Stromal cell of bone marrow (primary cell): Measurements from ENCODE around the gene VPS9D1.

Source experiments
- DNase-seq: peaks from one replicate; pipeline ENCODE4 v3.0.0-alpha.2; 2012; ENCODE audit warnings: low read depth

The VPS9D1 gene

DNA sequence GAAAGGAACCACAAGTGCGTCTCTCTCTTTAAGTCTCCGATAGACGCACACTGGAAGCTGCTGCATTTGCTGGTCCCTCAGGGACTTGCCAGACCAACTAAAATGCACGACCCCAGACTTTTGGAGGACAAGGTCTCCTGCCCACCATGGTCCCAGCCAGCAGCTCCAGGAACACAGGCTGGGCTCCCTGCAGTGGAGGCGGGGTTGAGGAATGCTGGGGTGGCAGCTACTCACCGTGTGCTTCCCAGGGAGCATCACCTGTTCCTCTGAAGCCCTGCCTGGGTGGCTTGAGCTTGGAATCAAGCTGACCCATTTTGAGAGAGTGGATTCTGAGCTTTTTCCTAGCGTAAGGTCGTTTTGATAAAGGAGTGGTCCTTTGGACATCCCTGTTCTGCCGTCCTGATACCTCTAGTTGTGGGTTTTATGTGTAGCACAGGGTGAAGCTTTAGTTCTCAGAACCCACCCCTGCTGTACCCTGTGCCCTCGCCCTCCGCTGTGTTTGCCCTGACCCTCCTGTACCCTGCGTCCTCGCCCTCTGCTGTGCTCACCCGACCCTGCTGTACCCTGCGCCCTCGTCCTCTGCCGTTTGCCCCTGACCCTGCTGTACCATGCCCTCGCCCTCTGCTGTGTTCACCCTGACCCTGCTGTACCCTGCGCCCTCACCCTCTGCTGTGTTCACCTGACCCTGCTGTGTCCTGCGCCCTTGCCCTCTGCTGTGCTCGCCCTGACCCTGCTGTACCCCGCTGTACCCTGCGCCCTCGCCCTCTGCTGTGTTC lies 11.6 kb upstream of the VPS9D1 start:
- no peak for DNase-seq

DNA sequence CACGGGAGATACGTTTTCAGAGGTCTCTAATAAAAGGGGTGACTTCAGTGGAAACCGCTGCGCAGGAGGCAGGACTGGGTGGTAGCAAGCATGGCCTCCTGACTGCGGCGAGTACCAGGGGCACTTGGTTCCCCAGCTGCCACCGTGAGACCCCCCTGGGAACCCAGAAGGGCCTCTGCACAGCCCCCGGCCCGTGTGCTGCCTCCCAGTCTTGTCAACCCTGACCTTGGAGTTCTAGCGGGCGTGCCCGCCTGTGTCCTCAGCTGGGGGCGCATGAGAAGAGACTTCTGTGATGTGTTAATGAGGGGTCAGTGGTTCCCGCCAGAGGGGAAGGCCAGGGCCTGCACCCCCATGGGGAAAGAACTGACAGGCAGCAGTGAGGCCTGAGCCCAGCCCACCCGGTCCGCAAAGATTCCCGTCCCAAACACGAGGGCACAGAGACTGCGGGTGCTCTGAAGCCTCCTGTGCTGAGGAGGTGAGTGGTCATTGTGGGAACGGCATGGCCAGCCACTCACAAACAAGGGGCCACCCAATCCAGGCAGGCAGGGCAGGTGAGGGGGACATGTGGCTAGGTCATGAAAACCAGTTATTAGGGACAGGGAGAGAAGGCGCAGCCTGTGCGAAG lies 10.0 kb upstream of the VPS9D1 start:
- DNase-seq, result no peak

- DNase-seq, result no peak
Measured at GRCh38 chr16:89729863-89730593, 9.3 kb upstream of the VPS9D1 start.

- DNase-seq, result no peak
Measured at GRCh38 chr16:89729293-89729692, 8.6 kb upstream of the VPS9D1 start.

DNA sequence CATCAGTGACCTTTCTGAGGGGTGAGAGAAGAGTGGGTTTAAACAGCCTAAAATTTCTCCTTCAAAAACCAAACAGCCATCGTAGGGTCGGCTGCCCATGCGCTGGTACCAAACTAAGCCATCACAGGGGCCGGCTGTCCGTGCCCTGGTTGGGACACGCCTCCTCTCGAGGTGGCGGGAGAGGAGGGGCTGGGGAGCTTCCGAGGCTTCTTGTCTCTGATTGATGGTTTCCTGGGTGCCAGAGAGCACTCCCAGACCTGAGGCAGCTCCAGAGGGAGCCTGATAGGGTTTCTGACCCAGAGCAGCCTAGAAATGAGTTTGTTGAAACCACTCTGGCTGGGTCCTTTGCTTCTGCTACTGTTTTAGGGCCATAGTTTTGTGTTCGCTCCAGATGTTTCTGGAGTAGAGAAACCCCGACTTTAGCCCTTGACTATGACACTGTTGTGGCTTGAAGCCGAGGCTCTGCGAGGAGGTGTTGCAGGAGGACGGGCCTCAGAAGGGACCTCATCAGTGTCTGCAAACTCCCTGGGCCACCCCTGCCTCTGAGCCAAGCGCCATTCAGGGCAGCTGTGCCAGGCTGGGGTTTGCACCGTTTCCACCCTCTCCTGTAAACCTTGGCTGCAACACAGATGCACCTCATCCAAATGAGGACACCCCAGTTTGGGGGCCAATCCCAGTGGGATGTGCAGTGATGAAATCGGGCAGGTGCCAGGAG lies 6.9 kb upstream of the VPS9D1 start:
- DNase-seq, result no peak

- DNase-seq, result no peak
Measured at GRCh38 chr16:89723279-89724250, 2.9 kb upstream of the VPS9D1 start.

- no peak for DNase-seq
Measured at GRCh38 chr16:89722392-89723278, 1.9 kb upstream of the VPS9D1 start.

DNA sequence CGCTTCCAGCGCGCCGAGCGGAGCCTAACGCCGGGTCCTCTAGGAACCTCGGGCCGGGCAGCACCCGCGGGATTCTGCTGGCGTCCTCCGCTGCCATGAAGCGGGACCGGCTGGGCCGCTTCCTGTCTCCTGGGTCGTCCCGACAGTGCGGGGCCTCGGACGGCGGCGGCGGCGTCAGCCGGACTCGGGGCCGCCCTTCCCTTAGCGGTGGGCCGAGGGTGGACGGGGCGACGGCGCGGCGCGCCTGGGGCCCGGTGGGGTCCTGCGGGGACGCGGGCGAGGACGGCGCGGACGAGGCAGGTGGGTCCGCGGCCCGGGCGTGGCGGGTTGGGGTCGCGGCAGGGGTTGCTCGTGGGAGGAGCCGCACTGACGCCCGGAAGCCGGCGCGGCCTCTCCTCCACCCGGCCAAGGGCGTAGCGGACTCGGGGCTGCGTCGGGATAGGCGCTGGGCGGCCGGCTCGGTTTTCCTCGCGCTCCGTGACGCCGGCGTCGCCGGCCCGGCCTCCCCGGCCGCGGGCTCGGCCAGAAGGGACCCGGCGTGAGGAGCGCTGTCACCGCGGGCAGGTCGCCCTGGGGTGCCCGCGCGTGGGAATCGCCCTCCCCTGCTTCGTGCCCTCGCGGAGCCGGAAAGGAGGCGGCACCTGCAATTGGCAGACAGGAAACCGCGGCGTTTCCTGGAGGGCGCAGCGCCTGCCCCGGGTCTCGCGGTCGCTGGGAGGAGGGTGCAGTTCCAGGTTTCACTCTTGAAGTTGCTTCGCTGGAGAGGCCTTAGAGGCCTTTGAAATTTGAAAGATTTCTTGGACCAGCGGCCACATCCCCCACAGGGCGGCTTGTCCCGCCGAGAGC lies 1.1 kb upstream of the VPS9D1 start:
- DNase-seq, result no peak

GRCh38 chr16:89720551-89720812 lies 216 bp downstream of the VPS9D1 start:
- DNase-seq, result no peak

DNA sequence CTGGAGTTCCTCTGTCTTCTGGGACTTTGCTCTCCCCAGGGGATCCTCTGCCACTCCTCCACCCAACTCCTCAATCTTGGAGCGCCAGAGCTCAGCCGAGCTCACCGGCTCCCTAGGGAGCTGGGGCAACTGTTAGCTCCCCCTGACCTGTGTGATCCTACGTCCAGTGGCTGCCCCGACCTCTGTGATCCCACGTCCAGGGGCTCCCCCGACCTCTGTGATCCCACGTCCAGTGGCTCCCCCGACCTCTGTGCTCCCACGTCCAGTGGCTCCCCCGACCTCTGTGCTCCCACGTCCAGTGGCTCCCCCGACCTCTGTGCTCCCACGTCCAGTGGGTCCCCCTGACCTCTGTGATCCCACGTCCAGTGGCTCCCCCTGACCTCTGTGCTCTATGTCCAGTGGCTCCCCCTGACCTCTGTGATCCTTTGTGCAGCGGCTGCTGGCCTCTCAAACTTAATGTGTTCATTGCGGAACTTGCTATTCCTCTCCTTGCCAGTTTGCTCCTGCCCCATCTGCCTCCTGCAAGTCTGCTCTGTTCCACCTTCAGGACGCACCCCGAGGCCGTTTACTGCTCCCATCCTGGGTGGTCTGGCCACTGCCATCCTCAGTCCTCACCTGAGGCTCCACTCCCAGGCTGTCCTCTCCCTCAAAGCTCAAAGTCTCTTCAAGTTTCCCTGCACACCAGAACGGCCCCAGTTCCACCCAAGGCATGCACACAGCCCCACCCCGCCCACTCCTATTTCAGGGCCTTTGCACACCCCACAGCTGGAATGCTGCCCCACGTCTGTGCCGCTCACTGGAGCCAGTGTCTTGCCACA lies 2.8 kb downstream of the VPS9D1 start:
- no peak for DNase-seq

- no peak for DNase-seq
Measured at GRCh38 chr16:89716916-89717687, 3.6 kb downstream of the VPS9D1 start.

GRCh38 chr16:89716493-89716892 lies 4.2 kb downstream of the VPS9D1 start:
- DNase-seq, result no peak

- no peak for DNase-seq
Measured at GRCh38 chr16:89712274-89712781, 8.4 kb downstream of the VPS9D1 start.

GRCh38 chr16:89711601-89712273 lies 9.0 kb downstream of the VPS9D1 start:
- DNase-seq, result no peak

DNA sequence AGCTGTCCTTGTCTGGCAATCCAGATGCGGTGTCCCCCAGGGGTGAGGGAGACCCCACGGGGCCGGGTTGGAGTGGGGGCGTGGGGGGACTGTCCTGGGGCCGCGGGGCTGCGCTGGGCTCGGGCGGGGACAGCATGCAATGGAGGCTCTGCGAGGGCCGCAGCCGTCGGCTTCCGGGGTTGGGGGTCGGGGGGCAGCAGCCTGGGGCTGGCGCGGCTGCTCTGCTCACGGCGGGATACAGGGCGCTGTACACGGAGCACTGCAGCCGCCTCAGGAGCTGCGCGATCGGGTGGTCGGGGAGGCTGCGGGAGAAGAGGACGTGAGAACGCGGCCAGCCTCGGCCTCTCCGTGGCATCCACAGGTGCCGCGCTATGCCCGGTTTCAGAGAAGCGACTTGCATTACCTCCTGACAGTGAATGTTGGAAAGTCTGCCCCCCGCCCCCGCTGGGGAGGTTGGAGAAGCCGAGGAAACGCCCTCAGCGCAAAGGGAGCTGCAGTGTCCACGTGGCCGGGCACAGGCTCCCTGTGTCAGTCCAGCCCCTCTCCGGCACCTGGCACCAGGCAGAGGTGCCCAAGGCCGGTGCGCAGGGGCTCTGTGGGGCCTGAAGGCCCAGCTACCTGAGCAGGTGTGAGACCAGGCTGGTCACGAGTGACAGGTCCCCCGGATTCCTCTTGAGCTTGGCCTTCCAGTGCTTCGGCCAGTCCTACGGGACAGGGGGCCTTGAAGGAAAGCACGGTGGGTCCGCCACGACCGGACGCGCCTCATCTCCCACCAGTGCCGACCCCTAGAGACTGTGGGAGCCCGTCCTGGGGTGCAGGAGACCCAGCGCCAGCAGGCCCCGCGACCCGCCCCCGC lies 9.8 kb downstream of the VPS9D1 start:
- no peak for DNase-seq
